CD4-positive, alpha-beta T cell treated with Interleukin-6 at 100 ng/mL for 8 hours (primary cell): Measurements from ENCODE around the gene PCDHGA12.
"Not testable (repeated sequence)": the region's sequence is repeated elsewhere in the genome, so short reads cannot be mapped to it uniquely, and the experiment has no call there.

ENCODE experiments used
- DNase-seq: peaks from one replicate; pipeline ENCODE4 v3.0.0-alpha.2; 2020; ENCODE audit warnings: mixed read lengths, low spot score

PCDHGA12 gene

DNA sequence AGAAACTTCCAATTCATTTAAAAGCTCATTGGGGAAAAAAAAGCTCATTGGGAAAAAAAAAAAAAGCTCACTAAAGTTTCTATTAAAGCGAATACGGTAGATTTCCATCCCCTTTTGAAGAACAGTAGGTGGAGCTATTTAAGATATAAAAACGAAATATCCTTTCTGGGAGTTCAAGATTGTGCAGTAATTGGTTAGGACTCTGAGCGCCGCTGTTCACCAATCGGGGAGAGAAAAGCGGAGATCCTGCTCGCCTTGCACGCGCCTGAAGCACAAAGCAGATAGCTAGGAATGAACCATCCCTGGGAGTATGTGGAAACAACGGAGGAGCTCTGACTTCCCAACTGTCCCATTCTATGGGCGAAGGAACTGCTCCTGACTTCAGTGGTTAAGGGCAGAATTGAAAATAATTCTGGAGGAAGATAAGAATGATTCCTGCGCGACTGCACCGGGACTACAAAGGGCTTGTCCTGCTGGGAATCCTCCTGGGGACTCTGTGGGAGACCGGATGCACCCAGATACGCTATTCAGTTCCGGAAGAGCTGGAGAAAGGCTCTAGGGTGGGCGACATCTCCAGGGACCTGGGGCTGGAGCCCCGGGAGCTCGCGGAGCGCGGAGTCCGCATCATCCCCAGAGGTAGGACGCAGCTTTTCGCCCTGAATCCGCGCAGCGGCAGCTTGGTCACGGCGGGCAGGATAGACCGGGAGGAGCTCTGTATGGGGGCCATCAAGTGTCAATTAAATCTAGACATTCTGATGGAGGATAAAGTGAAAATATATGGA lies at the start of gene PCDHGA12:
Gene PCDHGA12 (plus strand): TSS at position 176 of the 782 bp plus-strand sequence. CDS start 253 bp downstream, at position 429.
- no peak for DNase-seq

- no peak for DNase-seq
These were observed 47.6 kb upstream of the PCDHGA12 start, which contains the start of gene PCDHGA7 for GRCh38 chr5:141382469-141383294. TSS of gene PCDHGA7 (plus strand) at chr5:141382742. CDS start at chr5:141382900, 158 bp downstream.

DNA sequence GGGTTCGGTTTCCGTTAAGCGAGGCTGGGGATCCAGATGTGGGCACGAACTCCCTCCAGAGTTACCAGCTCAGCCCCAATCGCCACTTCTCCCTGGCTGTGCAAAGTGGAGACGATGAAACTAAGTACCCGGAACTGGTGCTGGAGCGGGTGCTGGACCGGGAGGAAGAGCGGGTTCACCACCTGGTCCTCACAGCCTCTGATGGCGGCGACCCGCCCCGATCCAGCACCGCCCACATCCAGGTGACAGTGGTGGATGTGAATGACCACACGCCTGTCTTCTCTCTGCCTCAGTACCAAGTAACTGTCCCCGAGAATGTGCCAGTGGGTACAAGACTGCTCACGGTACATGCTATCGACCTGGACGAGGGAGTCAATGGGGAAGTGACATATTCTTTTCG lies 47.0 kb upstream of the PCDHGA12 start:
- DNase-seq = no peak

- DNase-seq = no peak
These were observed 45.6 kb upstream of the PCDHGA12 start for GRCh38 chr5:141384471-141385267.

DNA sequence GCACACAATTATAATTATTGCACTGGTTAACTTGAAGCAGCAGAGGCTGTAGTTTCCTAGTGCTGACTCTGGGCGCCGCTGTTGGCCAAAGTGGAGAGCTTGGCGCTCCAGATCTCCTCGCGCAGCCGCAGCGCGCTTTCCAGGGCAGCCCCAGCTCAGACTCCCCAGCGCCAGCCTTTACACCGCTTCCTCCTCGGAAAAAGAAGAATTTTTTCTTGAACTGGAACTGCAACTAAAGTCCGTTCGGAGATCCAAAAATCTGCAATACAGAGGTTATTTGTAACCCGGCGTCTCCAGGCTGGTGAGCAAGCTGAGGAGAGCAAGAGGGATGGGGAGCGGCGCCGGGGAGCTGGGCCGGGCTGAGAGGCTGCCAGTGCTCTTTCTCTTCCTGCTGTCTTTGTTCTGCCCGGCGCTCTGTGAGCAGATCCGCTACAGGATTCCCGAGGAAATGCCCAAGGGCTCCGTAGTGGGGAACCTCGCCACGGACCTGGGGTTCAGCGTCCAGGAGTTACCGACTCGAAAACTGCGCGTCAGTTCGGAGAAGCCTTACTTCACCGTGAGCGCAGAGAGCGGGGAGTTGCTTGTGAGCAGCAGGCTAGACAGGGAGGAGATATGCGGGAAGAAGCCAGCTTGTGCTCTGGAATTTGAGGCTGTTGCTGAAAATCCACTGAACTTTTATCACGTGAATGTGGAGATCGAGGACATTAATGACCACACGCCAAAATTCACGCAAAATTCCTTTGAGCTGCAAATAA lies 42.6 kb upstream of the PCDHGA12 start, which contains the start of gene PCDHGB4:
Gene PCDHGB4 (plus strand): TSS at position 142 of the 755 bp plus-strand sequence. CDS start 187 bp downstream, at position 329.
- peak; percentile 8 for DNase-seq

DNA sequence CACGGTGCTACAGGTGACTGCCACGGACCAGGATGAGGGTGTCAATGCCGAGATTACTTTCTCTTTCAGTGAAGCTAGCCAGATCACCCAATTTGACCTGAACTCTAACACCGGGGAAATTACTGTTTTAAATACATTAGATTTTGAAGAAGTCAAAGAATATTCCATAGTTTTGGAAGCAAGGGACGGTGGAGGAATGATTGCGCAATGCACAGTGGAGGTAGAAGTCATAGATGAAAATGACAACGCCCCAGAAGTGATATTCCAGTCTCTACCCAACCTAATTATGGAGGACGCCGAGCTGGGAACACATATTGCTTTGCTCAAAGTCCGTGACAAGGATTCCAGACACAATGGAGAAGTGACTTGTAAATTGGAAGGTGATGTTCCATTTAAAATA lies 41.6 kb upstream of the PCDHGA12 start:
- no peak for DNase-seq

GRCh38 chr5:141389153-141390042 lies 40.9 kb upstream of the PCDHGA12 start:
- DNase-seq = no peak

- no peak for DNase-seq
These were observed 37.7 kb upstream of the PCDHGA12 start, which contains the start of gene PCDHGA8 for GRCh38 chr5:141392429-141393198. TSS of gene PCDHGA8 (plus strand) at chr5:141392633. CDS start at chr5:141392814, 181 bp downstream.

- no peak for DNase-seq
These were observed 37.0 kb upstream of the PCDHGA12 start for GRCh38 chr5:141393267-141393666.

- not testable (repeated sequence) for DNase-seq
These were observed 35.7 kb upstream of the PCDHGA12 start for GRCh38 chr5:141394401-141395187.

DNA sequence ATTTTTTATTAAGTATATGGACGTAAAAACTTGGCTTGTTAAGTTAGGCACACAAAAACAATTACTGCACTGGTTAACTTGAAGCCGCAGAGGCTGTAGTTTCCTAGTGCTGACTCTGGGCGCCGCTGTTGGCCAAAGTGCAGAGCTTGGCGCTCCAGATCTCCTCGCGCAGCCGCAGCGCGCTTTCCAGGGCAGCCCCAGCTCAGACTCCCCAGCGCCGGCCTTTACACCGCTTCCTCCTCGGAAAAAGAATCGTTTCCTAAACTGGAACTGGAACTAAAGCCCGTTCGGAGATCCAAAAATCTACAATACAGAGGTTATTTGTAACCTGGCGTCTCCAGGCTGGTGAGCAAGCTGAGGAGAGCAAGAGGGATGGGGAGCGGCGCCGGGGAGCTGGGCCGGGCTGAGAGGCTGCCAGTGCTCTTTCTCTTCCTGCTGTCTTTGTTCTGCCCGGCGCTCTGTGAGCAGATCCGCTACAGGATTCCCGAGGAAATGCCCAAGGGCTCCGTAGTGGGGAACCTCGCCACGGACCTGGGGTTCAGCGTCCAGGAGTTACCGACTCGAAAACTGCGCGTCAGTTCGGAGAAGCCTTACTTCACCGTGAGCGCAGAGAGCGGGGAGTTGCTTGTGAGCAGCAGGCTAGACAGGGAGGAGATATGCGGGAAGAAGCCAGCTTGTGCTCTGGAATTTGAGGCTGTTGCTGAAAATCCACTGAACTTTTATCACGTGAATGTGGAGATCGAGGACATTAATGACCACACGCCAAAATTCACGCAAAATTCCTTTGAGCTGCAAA lies 32.4 kb upstream of the PCDHGA12 start, which contains the start of gene PCDHGB5:
Gene PCDHGB5 (plus strand): TSS at position 192 of the 796 bp plus-strand sequence. CDS start 181 bp downstream, at position 373.
- DNase-seq = peak; percentile 14

DNA sequence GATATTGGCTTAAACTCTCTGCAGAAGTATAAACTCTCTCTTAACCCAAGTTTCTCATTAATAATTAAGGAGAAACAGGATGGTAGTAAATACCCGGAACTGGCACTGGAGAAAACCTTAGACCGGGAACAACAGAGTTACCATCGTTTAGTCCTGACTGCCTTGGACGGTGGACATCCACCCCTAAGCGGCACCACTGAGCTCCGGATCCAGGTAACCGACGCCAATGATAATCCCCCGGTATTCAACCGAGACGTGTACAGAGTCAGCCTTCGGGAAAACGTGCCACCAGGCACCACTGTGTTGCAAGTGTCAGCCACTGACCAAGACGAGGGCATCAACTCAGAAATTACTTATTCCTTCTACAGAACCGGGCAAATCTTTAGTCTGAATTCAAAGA lies 31.7 kb upstream of the PCDHGA12 start:
- DNase-seq = no peak

DNA sequence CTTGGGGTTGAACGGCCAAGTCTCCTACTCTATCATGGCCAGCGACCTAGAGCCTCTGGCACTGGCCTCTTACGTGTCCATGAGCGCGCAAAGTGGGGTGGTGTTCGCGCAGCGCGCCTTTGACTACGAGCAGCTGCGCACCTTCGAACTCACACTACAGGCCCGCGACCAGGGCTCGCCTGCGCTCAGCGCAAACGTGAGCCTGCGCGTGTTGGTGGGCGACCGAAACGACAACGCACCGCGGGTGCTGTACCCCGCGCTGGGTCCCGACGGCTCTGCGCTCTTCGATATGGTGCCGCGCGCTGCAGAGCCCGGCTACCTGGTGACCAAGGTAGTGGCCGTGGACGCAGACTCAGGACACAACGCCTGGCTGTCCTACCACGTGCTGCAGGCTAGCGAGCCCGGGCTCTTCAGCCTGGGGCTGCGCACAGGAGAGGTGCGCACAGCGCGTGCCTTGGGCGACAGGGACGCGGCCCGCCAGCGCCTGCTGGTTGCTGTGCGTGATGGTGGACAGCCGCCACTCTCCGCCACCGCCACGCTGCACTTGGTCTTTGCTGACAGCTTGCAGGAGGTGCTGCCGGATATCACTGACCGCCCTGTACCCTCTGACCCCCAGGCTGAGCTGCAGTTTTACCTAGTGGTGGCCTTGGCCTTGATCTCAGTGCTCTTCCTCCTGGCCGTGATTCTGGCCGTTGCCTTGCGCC lies 30.6 kb upstream of the PCDHGA12 start:
- DNase-seq = no peak

- no peak for DNase-seq
These were observed 27.6 kb upstream of the PCDHGA12 start, which contains the start of gene PCDHGA9 for GRCh38 chr5:141402553-141403243. TSS of gene PCDHGA9 (plus strand) at chr5:141402778. CDS start at chr5:141402953, 175 bp downstream.

GRCh38 chr5:141403387-141403786 lies 26.9 kb upstream of the PCDHGA12 start:
- no peak for DNase-seq
